Liver (tissue), 3 donors: ENCODE measurements around the gene WWOX.

Experiments used
- ATF3 ChIP-seq: IDR thresholded peaks from 2 replicates; pipeline ENCODE4 v1.6.1; 2016; ENCODE audit warnings: antibody characterized with exemption
- CTCF ChIP-seq: fragments of 150-350 bp; IDR thresholded peaks from 2 replicates; pipeline ENCODE4 v1.5.1; 2017; ENCODE audit warnings: improper control_type of control experiment, low read depth, low read length; ENCODE audit not compliant: missing input control
- EGR1 ChIP-seq, 2 donors: IDR thresholded peaks; 2 replicates each; pipeline ENCODE4 v1.6.1; 2016 to 2018; ENCODE audit warnings: antibody characterized with exemption in 2 of 2, low read depth in 2 of 2
- GABPA ChIP-seq, 2 donors: IDR thresholded peaks in 1 of 2; conservative IDR thresholded peaks in 1 of 2; 2 replicates each; pipeline ENCODE4 v1.6.1; 2016; ENCODE audit warnings: antibody characterized with exemption in 2 of 2, mild to moderate bottlenecking in 1 of 2, moderate library complexity in 1 of 2
- JUND ChIP-seq, 2 donors: IDR thresholded peaks; 2 replicates each; pipeline ENCODE4 v1.6.1; 2016; ENCODE audit warnings: antibody characterized with exemption in 2 of 2
- MAX ChIP-seq: IDR thresholded peaks from 2 replicates; pipeline ENCODE4 v1.6.1; 2016; ENCODE audit warnings: antibody characterized with exemption
- NR2F2 ChIP-seq: IDR thresholded peaks from 2 replicates; pipeline ENCODE4 v1.6.1; 2016; ENCODE audit warnings: antibody characterized with exemption
- RAD21 ChIP-seq, 2 donors: IDR thresholded peaks; 2 replicates each; pipeline ENCODE4 v1.6.1; 2016; ENCODE audit warnings: antibody characterized with exemption in 2 of 2, mild to moderate bottlenecking in 2 of 2
- REST ChIP-seq: IDR thresholded peaks from 2 replicates; pipeline ENCODE4 v1.6.1; 2016; ENCODE audit warnings: antibody characterized with exemption, mild to moderate bottlenecking
- SP1 ChIP-seq: IDR thresholded peaks from 2 replicates; pipeline ENCODE4 v1.6.1; 2018; ENCODE audit warnings: antibody characterized with exemption, mild to moderate bottlenecking
- YY1 ChIP-seq: IDR thresholded peaks from 2 replicates; pipeline ENCODE4 v1.6.1; 2016; ENCODE audit warnings: antibody characterized with exemption, mild to moderate bottlenecking
- donor health status: healthy.
- donor health status: healthy.

GRCh38 chr16:78215222-78215621, 115.8 kb downstream of the WWOX start:
- TF ChIP-seq CTCF (no peak), ATF3 (no peak), RAD21 (IDR thresholded peaks at IDR 0.05) (no peak), MAX (no peak), REST (no peak), JUND (IDR thresholded peaks at IDR 0.05) (no peak), SP1 (no peak), NR2F2 (no peak), YY1 (no peak), EGR1 (IDR thresholded peaks at IDR 0.05; ENCODE audit: low read depth in 2 of 2) (no peak), GABPA (IDR thresholded peaks at IDR 0.05 in 1 of 2, conservative IDR thresholded peaks at IDR 0.05 in 1 of 2) (no peak)
